ENCODE measurements around the gene DLG5. TPM values are rescaled to one million over a fixed set of nuclear protein-coding genes. Genes with fewer than 3 reads are reported as not detected.

The DLG5 gene
- total RNA-seq, 1 experiment from 2014 or later = 51.0 TPM

DNA sequence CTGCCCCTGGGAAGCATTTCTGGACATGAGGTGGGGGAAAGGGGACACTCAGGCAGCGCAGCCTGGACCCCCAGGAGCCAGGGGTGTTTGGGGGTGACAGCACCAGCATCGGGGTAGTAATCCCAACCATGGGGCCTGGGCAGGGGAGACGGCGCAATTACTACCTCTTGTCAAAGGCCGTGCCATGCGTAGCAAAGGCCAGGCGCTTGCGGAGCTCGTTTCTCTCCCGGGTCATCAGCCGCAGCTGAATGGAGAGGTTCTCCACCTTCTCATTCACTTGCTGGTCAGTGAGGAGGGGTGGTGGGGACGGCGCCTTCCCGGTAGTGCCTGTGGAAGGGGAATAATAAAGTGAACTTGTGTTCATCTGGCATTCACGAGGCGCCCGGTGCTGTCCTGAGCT is 70.0 kb downstream of the DLG5 start:
- CTCF ChIA-PET = interaction anchor here (0.6 kb wide), 1 partner anchor 63 kb away, joined by 5 read pairs; no protein-coding TSS in a partner anchor
- Mint-ChIP-seq H3K27ac (ENCODE audit: unreplicated experiment) (no peak overlapping the region), H3K9me3 (ENCODE audit: low read depth, unreplicated experiment) (no peaks in the 10 kb centered on the region), H3K27me3 (ENCODE audit: unreplicated experiment) (no peaks in the 10 kb centered on the region), H3K4me3 (ENCODE audit: low read depth, unreplicated experiment) (no peak overlapping the region), H3K4me1 (ENCODE audit: low read depth, unreplicated experiment) (peaks cover 22% of the 10 kb centered on the region), H3K36me3 (ENCODE audit: insufficient read depth, unreplicated experiment) (peaks cover 16% of the 10 kb centered on the region)
- DNase-seq = no peak
- no TSS peak for BruUV-seq (replicated peaks)
- TF ChIP-seq, protein P1, sequence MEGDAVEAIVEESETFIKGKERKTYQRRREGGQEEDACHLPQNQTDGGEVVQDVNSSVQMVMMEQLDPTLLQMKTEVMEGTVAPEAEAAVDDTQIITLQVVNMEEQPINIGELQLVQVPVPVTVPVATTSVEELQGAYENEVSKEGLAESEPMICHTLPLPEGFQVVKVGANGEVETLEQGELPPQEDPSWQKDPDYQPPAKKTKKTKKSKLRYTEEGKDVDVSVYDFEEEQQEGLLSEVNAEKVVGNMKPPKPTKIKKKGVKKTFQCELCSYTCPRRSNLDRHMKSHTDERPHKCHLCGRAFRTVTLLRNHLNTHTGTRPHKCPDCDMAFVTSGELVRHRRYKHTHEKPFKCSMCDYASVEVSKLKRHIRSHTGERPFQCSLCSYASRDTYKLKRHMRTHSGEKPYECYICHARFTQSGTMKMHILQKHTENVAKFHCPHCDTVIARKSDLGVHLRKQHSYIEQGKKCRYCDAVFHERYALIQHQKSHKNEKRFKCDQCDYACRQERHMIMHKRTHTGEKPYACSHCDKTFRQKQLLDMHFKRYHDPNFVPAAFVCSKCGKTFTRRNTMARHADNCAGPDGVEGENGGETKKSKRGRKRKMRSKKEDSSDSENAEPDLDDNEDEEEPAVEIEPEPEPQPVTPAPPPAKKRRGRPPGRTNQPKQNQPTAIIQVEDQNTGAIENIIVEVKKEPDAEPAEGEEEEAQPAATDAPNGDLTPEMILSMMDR (IDR thresholded peaks at IDR 0.05; ENCODE audit: unreplicated experiment) = no peak
- intact Hi-C loops (cut with micrococcal nuclease; ENCODE audit: unreplicated experiment) = no loop called here

DNA sequence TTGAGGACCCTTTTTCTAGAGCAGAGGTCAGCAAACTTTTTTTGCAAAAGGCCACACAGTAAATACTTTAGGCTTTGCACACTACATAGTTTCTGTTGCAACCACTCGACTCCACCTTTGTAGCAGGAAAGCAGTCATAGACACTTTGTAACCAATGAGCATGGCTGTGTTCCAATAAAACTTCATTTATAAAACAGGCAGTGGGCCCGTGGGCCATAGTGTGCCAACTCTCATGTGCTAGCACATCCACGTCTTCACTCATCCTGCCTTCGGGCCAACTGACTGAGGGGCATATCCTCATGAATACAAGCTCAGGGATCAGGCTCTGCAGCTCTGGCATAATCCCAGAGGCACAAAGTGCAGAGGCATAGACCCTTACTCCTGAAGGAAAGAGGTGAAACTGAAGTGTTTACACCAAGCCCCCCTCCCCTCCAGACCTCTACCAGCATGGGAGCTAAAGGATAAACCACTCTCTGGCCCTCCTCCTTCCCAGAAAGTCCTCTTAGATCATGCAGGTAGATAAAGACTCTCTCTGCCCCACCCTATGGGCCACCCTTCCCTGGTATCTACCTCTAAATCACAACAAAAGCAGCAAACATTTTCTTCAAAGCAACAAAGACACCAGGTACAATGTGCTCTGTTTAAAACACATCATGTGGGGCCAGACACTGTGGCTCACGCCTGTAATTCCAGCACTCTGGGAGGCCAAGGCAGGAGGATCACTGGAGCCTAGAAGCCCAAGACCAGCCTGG is 71.0 kb downstream of the DLG5 start:
- Mint-ChIP-seq H3K27me3 (ENCODE audit: unreplicated experiment) (no peaks in the 10 kb centered on the region), H3K4me1 (ENCODE audit: low read depth, unreplicated experiment) (peaks cover 26% of the 10 kb centered on the region), H3K27ac (ENCODE audit: unreplicated experiment) (no peak overlapping the region), H3K4me3 (ENCODE audit: low read depth, unreplicated experiment) (no peak overlapping the region), H3K9me3 (ENCODE audit: low read depth, unreplicated experiment) (no peaks in the 10 kb centered on the region), H3K36me3 (ENCODE audit: insufficient read depth, unreplicated experiment) (peaks cover 18% of the 10 kb centered on the region)
- BruUV-seq (replicated peaks) = no TSS peak
- no peak for DNase-seq
- TF ChIP-seq, protein P1 (IDR thresholded peaks at IDR 0.05; ENCODE audit: unreplicated experiment) = no peak
- intact Hi-C loops (cut with micrococcal nuclease; ENCODE audit: unreplicated experiment) = no loop called here
- CTCF ChIA-PET = interaction anchor here (1.0 kb wide), 1 partner anchor 44 kb away, joined by 3 read pairs; no protein-coding TSS in a partner anchor

DNA sequence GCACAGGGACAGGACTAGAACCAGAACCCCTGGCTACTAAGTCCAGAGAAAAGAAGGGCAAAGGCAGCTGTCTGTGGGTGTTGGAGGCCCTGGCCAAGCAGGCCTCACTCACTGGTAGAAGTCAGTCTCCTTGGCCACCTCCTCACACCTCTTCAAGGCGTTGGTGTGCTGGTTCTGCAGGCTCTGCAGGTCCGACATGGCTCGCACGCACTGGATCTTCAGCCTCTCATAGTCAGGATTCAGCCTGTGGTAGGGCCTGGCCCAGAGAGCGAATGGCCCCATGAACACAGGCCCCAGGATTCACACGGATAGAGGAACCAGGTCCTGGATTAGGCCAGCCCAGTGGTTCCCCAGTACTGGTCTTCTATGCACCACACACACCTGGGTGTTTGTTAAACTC is 72.4 kb downstream of the DLG5 start:
- CTCF ChIA-PET = no interaction called here
- H3K36me3 Mint-ChIP-seq (ENCODE audit: insufficient read depth, unreplicated experiment) = peaks cover 14% of the 10 kb centered on the region
- no peaks in the 10 kb centered on the region for H3K27me3 Mint-ChIP-seq (ENCODE audit: unreplicated experiment)
- no peak overlapping the region for H3K4me3 Mint-ChIP-seq (ENCODE audit: low read depth, unreplicated experiment)
- intact Hi-C loops (cut with micrococcal nuclease; ENCODE audit: unreplicated experiment) = no loop called here
- BruUV-seq (replicated peaks) = no TSS peak
- no peaks in the 10 kb centered on the region for H3K9me3 Mint-ChIP-seq (ENCODE audit: low read depth, unreplicated experiment)
- no peak for DNase-seq
- TF ChIP-seq, protein P1 (IDR thresholded peaks at IDR 0.05; ENCODE audit: unreplicated experiment) = no peak
- H3K4me1 Mint-ChIP-seq (ENCODE audit: low read depth, unreplicated experiment) = peaks cover 40% of the 10 kb centered on the region
- no peak overlapping the region for H3K27ac Mint-ChIP-seq (ENCODE audit: unreplicated experiment)

DNA sequence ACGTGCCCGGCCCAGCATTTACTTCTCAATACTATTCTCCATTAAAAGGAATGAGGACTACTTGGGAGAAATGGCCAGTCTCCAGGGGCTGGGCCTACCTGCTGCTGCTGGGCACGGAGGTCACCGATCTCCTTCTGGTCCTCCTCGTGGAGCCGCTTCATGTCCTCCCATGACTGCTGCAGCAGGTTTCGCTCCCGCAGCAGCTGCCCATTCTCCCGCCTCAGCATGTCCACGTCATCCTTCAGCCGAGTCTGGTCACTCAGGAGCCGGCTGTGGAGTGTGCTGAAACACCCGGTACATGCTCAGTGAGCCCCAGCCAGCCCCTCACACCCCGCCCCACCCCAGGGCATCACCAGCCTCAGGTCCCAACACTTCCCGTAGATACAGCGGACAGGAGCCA is 73.3 kb downstream of the DLG5 start:
- H3K4me1 Mint-ChIP-seq (ENCODE audit: low read depth, unreplicated experiment) = peaks cover 49% of the 10 kb centered on the region
- CTCF ChIA-PET = no interaction called here

More for the DNA sequence above, 73.3 kb downstream of the DLG5 start:
- TF ChIP-seq, protein P1 (IDR thresholded peaks at IDR 0.05; ENCODE audit: unreplicated experiment) = no peak
- Mint-ChIP-seq H3K27me3 (ENCODE audit: unreplicated experiment) (no peaks in the 10 kb centered on the region), H3K36me3 (ENCODE audit: insufficient read depth, unreplicated experiment) (peaks cover 14% of the 10 kb centered on the region), H3K27ac (ENCODE audit: unreplicated experiment) (no peak overlapping the region), H3K9me3 (ENCODE audit: low read depth, unreplicated experiment) (no peaks in the 10 kb centered on the region), H3K4me3 (ENCODE audit: low read depth, unreplicated experiment) (no peak overlapping the region)
- no TSS peak for BruUV-seq (replicated peaks)
- intact Hi-C loops (cut with micrococcal nuclease; ENCODE audit: unreplicated experiment) = no loop called here
- no peak for DNase-seq

Measured in Calu3 (cell line).